ENCODE data around the gene SIN3A.
"Not testable (repeated sequence)": the region's sequence is repeated elsewhere in the genome, so short reads cannot be mapped to it uniquely, and the experiment has no call there.

SIN3A gene

DNA sequence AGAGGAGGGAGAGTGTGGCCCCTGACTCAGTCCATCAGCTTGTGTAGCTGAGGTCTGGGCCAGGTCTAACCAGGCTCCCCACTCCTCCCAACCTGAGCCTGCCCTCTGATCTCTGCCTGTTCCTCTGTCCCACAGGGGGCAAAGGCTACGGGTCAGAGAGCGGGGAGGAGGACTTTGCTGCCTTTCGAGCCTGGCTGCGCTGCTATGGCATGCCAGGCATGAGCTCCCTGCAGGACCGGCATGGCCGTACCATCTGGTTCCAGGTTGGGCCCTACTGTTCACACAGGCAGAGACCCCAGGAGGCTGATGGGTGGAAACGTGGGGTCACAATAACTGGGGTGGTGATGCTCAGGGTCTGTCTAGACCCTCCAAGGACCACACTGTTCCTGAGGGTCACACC lies 97.9 kb downstream of the SIN3A start:
- no peak for DNase-seq

DNA sequence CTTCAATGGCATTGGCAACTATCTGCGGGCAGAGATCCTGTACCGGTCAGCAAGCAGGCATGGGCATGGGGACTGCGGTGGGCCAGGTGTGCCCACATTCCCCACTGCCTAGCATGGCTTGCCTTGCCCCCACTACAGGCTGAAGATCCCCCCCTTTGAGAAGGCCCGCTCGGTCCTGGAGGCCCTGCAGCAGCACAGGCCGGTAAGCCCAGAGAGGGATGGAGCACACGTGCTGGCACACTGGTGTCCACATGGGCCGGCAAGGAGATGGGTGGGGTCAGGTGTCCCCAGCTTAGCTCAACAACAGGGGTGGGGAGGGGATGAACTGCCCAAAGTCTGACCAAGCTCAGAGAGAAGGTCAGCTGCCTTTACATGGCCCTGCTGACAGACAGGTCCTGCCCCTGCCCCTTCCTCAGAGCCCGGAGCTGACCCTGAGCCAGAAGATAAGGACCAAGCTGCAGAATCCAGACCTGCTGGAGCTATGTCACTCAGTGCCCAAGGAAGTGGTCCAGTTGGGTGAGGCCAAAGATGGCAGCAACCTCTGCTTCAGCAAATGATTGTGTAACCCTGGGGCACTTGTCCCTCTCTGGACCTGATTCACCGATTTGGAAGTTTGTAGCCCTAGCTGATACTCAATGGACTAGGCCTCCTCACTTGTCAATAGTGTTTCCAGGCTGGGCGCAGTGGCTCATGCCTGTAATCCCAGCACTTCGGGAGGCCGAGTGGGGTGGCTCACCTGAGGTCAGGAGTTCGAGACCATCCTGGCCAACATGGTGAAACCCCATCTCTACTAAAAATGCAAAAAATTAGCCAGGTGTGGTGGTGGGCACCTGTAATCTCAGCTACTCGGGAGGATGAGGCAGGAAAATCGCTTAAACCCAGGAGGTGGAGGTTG lies 99.1 kb downstream of the SIN3A start:
- DNase-seq = no peak

DNA sequence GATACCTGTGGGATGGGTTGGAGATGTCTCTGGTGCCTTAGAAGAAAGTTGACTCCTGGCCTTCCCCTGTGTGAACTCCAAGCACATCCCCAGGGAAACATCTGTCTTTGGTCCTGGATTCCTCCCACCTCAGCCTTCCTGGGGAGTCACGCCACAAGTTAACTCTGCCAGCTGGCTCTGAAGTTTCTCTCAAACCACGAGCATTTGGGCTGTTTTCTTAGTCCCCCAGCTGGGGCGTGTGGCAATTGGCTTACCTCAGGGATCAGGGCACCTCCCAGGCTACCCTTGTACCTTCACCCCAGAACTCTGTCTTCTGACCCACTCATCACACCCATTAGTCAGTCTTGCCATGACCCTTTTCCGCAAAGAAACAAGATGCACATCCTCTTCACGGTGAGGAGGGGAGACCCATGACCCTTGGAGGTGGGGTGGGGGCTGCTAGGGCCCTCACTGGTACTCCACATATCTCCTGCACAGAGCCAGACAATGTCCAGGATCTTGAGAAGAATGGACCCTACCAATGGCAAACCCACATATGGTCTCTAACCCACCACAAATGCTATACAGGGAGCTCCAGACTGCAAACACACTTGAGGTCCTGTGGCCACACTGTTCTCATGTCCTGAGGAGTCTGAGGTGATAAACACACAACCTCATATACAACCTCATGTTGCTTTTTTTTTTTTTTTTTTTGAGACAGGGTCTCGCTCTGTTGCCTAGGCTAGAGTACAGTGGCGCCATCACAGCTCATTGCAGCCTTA lies 100.7 kb downstream of the SIN3A start:
- no peak for DNase-seq

DNA sequence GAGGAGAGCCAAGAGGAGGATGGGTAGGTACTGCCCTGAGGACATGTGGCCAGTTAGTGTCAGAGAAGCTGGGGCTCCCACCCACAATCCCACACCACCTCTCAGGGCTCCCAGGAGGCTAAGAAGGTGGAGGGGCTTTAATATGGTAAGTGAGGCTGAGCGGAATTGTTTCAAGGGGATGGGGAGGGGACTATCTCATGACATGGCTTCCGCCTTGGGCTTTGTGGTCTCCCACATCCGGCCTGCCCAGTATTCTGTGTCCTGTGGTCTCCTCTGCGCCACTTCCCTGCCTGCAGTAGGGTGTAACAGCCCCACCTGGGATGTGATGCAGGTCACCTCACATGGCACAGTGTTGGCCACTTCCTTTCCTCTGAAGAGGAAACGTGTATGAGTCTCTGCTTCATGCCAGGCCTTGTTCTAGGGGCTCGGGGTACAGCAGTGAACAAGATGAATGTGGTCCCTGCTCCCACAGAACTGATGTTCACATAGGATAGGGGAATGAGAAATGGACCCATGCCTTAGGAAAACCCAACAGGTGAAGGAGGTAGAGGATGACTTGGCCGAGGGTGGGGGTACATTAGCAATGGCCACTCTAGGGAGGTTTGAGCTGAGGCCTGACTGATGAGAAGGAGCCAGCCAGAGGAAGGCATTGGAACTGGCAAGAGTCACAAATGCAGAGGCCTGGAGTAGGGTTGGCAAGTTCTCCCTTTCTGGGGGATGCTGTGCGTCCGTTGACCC lies 101.5 kb downstream of the SIN3A start:
- no peak for DNase-seq

DNA sequence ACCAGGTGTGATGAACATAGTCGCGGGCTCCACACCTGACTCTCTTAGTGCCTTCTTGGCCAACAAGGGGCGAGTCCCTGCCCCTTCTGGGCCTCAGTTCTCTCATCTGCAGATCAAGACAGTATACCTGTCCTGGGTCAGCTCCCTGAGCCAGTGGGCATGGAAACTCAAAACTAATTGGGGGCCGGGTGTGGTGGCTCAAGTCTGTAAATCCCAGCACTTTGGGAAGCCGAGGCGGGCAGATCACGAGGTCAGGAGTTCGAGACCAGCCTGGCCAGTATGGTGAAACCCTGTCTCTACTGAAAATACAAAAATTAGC lies 102.2 kb downstream of the SIN3A start:
- not testable (repeated sequence) for DNase-seq

DNA sequence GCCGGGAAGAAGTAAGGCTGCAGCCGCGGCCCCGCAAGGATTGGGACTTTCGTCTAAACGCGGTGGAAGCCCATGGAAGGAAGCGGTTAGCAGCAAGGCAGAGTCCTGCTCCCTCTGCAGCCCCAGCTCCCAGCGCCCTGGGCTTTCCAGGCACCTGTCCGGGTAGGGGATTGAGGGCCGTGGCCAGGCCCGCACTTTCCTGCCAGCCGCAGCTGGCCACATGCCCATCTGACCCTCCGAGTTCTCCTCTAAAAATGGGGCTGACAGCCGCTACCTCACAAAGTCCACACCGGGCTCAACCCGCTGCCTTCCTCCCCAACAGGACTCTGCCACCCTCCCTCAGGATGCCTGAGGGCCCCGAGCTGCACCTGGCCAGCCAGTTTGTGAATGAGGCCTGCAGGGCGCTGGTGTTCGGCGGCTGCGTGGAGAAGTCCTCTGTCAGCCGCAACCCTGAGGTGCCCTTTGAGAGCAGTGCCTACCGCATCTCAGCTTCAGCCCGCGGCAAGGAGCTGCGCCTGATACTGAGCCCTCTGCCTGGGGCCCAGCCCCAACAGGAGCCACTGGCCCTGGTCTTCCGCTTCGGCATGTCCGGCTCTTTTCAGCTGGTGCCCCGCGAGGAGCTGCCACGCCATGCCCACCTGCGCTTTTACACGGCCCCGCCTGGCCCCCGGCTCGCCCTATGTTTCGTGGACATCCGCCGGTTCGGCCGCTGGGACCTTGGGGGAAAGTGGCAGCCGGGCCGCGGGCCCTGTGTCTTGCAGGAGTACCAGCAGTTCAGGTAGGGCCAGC lies 102.7 kb downstream of the SIN3A start:
- no peak for DNase-seq

DNA sequence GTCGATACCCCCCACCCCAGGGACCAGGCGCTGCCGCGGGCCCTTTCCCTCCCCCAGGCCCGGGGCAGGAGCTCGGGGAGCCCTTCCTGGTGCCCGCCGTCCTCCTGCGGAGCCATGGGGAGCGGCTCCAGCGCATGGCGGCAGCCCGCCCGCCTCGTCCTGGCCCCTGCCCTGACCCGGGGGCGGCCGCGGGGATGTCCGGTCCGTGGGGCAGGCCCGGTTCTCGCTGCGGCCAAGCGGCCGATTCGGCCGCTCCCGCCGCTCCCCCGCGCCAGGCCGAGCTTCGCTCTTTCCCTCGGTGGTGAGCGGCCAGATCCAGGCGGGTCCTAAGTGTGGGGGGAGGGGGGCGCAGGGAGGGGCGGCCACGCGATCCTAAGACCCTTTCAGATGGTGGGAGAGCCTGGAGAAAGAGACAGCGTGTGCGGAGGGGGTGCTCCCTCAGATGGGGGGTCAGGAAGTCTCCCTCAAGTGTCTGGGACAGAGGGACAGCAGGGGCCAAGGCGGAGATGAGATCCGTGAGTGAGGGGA lies 103.4 kb downstream of the SIN3A start:
- no peak for DNase-seq

DNA sequence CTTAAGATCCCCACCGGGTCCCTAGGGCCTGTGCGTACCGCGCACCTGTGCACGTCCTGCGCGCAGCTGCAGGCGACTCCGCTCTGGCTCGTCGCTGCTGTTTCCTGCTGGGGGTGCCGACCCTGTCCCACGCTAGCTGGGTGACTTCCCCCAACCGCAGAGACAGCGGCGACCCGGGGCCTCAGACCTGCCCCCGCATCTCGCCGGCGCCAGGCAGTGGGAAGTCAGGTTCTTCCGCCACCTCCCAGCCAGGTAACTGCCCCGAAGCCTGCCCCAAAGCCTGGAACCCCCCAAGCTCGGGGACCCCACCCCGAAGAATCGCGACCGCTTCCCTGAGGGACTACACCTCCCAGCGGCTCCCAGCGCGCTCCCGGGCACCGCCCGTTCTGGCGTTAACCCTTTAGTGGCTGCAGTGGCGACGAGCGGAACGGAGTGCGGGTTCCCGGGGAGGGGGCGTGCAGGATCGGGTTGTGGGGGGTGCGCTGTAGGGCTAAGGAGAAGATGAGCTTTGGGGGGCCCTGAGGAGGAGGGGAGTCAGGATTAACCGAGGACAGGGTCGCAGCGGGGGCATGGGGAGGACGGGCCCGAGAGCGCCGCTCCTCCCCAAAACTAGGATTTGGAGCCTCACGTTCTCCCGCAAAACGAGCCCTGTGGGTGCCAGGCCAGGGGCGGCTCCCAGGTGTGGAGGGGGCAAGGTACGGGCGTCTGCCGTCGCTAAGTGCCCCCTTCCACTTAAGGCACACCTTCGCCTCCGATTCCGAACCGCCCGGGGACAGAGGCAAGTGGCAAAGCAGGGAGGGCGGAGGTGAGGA lies 104.1 kb downstream of the SIN3A start:
- DNase-seq = no peak

DNA sequence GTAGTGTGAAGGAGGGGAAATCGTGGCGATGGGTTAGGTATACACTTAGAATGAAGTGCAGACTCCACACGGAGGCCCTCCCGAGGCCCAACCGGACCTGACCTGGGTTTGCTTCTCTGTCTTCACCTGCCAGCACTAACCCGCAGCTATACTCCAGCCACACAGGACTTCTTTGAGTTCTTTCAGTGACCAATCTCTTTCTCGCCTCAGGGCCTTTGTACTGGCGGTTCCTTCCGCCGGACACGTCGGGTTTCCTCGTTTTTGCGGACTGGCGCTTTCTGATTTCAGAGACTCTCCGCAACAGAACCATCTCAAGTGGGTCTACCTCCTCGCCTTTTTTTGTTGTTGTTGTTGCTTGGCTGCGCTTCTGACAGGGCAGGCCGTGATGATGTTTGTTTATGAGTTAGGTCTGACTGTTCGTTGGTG lies 104.7 kb downstream of the SIN3A start, which contains the start of gene NEIL1:
NEIL1 (plus strand) TSS at position 244 of the 426 bp plus-strand sequence. CDS start 1,867 bp downstream, outside the sequence.
- DNase-seq = no peak

DNA sequence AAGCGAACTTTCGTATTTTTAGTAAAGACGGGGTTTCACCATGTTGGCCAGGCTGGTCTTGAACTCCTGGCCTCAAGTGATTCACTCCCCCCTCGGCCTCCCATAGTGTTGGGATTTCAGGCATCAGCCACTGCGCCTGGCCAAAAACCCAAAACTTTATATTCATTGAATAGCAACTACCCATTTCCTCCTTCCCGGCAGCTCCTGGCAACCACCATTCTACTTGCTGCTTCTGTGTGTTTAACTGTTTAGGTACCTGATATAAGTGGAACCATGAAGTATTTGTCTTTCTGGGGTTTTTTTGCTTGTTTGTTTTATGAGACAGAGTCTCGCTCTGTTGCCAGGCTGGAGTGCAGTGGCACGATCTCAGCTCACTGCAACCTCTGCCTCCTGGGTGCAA lies 107.5 kb downstream of the SIN3A start:
- DNase-seq = not testable (repeated sequence)

DNA sequence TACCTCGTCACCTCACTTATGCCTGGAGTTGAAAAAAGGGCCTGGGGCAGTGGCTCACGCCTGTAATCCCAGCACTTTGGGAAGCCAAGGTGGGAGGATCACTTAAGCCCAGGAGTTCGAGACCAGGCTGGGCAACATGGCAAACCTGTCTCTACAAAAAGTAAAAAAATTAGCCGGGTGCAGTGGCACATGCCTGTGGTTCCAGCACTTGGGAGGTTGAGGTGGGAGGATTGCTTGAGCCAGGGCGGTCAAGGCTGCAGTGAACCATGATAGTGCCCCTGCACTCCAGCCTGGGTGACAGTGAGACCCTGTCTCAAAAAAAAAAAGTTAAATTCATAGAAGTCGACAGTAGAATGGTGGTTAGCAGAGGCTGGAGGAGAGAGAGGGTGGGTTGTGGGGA lies 109.3 kb downstream of the SIN3A start:
- no peak for DNase-seq

DNA sequence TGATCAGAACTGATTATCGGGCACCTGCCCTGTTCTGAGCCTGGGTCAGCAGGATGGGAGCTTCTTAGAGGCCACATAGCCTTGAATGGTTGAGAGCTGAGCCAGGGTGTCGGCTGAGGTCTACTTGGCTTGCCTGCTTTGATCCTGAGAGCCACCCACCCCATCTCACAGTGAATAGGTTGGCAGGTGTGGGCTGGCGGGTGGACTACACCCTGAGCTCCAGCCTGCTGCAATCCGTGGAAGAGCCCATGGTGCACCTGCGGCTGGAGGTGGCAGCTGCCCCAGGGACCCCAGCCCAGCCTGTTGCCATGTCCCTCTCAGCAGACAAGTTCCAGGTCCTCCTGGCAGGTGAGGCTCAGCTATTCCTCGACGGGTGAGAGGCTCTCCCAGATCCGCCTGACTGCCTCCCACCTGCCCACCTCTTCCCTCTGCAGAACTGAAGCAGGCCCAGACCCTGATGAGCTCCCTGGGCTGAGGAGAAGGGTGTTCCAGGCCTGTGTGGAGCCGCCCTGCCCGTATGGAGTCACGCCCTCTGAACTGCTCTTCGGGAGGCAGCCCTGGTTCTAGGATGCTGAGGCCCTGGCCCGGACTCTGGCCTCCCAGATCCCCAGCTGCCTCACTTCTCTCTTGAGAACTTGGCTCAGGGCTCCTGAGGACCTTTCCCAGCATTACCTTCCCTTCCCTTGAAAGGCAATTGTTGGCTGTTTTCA lies 111.8 kb downstream of the SIN3A start:
- DNase-seq = no peak

DNA sequence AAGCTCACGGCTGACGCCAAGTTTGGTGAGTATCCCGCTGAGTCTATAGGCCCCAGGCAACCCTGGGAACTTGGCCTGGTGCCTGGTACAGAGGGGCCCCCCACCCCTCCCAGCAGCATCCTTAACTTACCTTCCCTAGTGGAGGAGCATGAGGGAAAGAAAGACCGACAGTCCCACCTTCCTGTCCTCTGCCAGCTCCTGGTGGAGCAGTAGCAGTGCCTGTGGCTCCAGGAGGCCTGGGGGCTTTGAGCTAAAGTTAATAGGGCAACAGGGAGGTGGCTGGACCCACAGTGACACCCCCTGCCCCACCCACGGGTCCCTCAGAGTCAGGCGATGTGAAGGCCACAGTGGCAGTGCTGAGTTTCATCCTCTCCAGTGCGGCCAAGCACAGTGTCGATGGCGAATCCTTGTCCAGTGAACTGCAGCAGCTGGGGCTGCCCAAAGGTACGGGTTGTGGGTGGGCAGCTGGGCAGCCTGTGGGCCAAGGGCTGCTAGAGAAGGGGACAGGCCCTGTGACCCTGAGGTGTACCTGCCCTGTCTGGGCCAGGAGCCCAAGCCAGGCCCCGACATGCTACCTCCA lies 112.7 kb downstream of the SIN3A start:
- DNase-seq = no peak

DNA sequence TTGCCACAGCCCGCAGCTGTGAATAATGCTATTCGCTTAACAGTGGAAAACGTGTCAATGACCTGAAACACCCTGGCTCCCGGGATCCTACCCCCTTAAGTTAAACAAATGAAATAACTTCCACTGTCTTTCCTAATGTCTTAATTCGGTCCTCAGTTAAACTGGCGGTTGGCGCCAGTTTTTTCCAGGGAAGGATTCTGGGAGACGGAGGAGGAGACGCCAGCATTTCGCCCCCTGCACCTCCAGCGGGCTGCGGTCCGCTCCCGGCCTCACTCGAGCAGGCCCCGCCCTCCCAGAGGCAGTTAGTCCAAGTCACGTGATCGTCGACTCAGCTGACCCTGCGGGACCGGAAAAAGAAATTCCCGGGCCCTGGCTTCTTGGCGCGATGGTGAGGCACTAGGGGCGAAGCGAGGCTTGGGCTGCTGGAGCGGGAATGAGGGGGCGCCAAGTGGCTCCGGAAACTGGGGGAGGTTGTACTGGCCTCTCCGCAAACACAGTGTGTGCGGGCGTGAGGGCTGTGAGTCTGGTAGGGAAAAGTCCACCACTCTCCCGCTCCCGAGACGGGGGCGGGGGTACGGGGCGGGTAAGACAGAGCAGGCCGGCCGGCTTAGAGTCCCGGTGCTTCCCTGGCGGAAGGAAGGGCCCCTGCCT lies 115.7 kb downstream of the SIN3A start, which contains the start of gene COMMD4:
COMMD4 (plus strand) TSS at position 359 of the 651 bp plus-strand sequence; CDS start at position 386, 27 bp downstream.
- DNase-seq = peak; percentile 86

DNA sequence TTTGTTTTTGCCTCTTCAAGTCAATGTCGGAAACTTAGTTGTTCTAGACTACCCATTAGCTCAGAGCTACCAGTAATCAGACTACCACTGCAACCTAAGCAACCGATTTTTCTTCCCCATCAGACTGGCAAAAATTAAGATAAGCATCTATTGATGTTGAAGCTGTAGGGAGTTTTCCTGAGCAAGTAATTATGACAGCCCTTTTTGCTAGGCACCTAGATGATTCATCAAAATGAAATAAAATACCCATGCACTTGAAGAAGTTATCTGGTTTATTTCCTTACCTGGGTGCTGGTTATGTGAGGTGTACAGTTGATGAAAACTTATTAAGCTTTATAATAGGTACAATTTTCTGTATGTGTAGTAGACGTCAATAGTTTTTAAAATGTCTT lies 116.2 kb downstream of the SIN3A start:
- no peak for DNase-seq

DNA sequence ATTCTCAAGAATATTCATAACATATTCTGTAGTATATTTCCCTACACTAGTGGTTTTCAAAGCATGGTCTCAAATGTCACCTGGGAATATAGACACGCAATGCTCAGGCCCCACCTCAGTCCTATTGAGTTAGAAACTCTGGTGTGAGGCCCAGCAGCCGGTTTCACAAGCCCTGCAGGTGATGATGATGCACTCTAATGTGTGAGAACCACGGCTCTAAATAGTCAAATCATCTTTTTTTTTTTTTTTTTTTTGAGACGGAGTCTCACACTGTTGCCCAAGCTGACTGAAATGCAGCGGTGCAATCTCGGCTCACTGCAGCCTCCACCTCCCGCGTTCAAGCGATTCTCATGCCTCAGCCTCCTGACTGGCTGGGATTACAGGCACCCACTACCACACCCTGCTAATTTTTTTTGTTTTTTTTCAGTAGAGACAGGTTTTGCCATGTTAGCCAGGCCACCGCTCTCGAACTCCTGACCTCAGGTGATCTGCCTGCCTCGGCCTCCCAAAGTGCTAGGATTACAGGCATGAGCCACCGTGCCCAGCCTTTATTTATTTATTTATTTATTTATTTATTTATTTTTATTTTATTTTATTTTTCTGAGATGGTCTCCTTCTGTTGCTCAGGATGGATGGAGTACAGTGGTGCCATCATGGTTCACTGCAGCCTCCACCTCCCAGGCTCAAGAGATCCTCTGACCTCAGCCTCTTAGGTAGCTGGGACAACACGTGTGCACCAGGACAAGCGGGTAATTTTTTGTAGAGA lies 117.7 kb downstream of the SIN3A start:
- DNase-seq = not testable (repeated sequence)

DNA sequence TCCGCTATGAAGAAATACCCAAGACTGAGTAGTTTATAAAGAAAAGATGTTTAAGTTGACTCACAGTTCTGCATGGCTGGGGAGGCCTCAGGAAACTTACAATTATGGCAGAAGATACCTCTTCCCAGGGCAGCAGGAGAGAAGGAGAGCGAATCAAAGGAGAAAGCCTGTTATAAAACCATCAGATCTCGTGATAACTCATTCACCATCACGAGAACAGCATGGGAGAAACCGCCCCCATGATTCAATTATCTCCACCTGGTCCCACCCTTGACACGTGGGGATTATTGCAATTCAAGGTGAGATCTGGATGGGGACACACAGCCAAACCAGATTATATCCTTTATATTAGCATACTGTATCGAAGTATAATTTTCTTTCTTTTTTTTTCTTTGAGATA lies 119.4 kb downstream of the SIN3A start:
- not testable (repeated sequence) for DNase-seq

DNA sequence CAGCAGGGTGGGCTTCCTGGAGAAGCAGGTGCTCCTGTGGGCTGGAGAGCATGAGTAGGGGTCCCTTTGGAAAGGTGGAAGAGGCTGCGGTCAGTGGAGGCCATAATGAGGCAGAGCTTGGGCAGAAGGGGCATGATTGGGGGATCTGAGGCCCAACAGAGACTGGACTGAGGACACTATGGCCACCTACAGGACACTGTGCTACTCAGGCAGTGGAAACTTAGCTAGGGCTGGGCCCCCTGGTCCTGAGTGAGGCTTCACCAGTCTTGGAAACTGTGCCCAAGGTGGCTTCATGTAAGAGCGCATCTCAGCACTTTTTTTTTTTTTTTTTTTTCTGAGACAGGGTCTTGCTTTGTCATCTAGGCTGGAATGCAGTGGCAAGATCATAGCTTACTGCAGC lies 121.9 kb downstream of the SIN3A start:
- no peak for DNase-seq

Measured in NCI-H446 treated with DMSO at 0.1 percent for 48 hours (cell line).